ENCODE results near the gene MOCOS. TPM values are rescaled to one million over a fixed set of nuclear protein-coding genes. Genes with fewer than 3 reads are reported as not detected.

The MOCOS gene
- total and polyA plus RNA-seq, 4 donors = 1.9 to 27.0 (median 17.0) TPM

Other genes starting within 250 kb of the MOCOS start
- 10 to 100 TPM; 20.5 to 29.5 TPM for gene RPRD1A, start 119.9 kb upstream of the MOCOS start, total RNA-seq
- 10 to 100 TPM; 11.8 to 12.7 TPM for gene RPRD1A, start 119.9 kb upstream of the MOCOS start, polyA plus RNA-seq
- 10 to 100 TPM; 10.3 to 16.6 TPM for gene SLC39A6, start 58.2 kb upstream of the MOCOS start, total RNA-seq
- gene SLC39A6, start 58.2 kb upstream of the MOCOS start, polyA plus RNA-seq = 1 to 10 TPM; 4.6 to 6.3 TPM
- 10 to 100 TPM; 51.7 to 78.1 TPM for gene ELP2, start 57.6 kb upstream of the MOCOS start, total RNA-seq
- gene ELP2, start 57.6 kb upstream of the MOCOS start, polyA plus RNA-seq = 10 to 100 TPM; 27.3 to 50.0 TPM
- gene FHOD3, start 110.2 kb downstream of the MOCOS start, total RNA-seq = 1 to 10 TPM; 1.2 to 1.3 TPM
- under 1 TPM in 1 of 2 donors, not detected in 1; 0.57 TPM for gene FHOD3, start 110.2 kb downstream of the MOCOS start, polyA plus RNA-seq

Data from liver (tissue), 4 donors.